Measurements from ENCODE around the gene CYBA. TPM values are rescaled to one million over a fixed set of nuclear protein-coding genes. Genes with fewer than 3 reads are reported as not detected.

CYBA gene
- total RNA-seq, 2 experiments from 2014 or later: 359 to 601 TPM

DNA sequence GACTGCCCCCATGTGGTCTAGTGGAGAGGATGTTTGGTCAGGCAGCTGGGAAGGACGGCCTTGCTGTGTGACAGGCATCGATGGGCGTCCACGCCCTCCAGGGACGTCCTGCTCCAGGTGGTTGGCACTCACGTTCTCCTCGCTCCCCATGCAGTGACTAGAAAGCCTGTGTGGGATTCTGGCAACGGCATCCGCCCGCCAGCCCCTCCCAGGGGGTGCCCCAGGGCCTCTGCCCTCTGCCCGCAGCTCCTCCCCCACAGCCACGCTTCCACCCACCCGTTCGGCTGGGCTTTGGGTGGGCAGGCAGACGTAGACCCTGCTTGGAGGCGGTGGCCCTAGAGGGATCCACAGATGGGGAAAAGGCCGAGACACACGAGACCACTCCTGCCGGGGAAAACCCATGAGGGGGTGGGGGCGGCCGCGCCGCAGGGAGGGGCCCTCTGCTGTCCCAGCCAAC, 17.1 kb downstream of the CYBA start:
- BruUV-seq (replicated peaks): no TSS peak
- no peaks in the 10 kb centered on the region for H3K9me2 ChIP-seq (ENCODE audit: insufficient read depth, low read length)
- no peaks in the 10 kb centered on the region for H3K79me2 ChIP-seq (ENCODE audit: insufficient read depth, low read depth, low read length)
- H3K4me3 ChIP-seq (ENCODE audit: low read depth, low read length, poor library complexity, severe bottlenecking): peak overlapping the region; percentile 26
- peaks cover 38% of the 10 kb centered on the region for H3K4me1 ChIP-seq (ENCODE audit: insufficient read depth, low read length, poor library complexity, severe bottlenecking)
- CTCF ChIA-PET (ENCODE audit: unreplicated experiment): interaction anchor here (0.6 kb wide), 1 partner anchor 184 kb away, joined by 4 read pairs; no protein-coding TSS in a partner anchor
- no peaks in the 10 kb centered on the region for H3K9me3 ChIP-seq (ENCODE audit: low read length)
- peaks cover 43% of the 10 kb centered on the region for H3K36me3 ChIP-seq (ENCODE audit: insufficient read depth, low read length)
- peak; percentile 55 for DNase-seq (ENCODE audit: low spot score)
- H3K27ac ChIP-seq (ENCODE audit: low read depth, low read length, poor library complexity, severe bottlenecking): no peak overlapping the region
- TF ChIP-seq CTCF (conservative IDR thresholded peaks at IDR 0.05; ENCODE audit: low read length): peak; percentile 59
- no peak for TF ChIP-seq EZH2phosphoT487 (IDR thresholded peaks at IDR 0.05; ENCODE audit: borderline replicate concordance, low read depth, low read length)
- H2AFZ ChIP-seq (ENCODE audit: low read length): no peak overlapping the region
- POLR2A ChIA-PET: interaction anchor here (1.1 kb wide), 1 partner anchor 160 kb away, joined by 3 read pairs; no protein-coding TSS in a partner anchor
- H4K20me1 ChIP-seq (ENCODE audit: insufficient read depth, low read length): no peaks in the 10 kb centered on the region
- peak overlapping the region; percentile 55 for H3K4me2 ChIP-seq (ENCODE audit: low read length)
- intact Hi-C loops (cut with micrococcal nuclease; ENCODE audit: unreplicated experiment): loop anchor here (1.0 to 5.0 kb wide), 4 partner anchors 17 to 191 kb away; partner anchors contain the start of gene CYBA

DNA sequence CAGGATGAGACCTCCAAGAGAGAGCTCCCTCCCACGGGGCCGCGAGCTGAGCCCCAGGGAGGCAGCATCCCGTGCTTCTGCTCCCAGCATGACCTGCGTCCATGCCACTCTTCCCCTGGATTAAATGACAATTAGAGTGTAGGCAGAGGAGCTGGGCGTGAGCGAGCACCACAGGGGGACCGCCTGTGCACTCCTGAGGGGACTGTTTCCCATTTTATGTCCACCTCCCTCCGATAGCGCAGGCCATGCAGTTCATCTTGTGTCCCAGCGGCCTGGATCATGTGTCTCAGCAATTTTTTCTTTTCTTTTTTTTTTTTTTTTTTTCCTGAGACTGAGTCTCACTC, 18.3 kb downstream of the CYBA start:
- Histone ChIP-seq H3K36me3 (ENCODE audit: insufficient read depth, low read length) (peaks cover 55% of the 10 kb centered on the region), H2AFZ (ENCODE audit: low read length) (no peak overlapping the region), H3K9me3 (ENCODE audit: low read length) (no peaks in the 10 kb centered on the region), H3K79me2 (ENCODE audit: insufficient read depth, low read depth, low read length) (no peaks in the 10 kb centered on the region), H3K9me2 (ENCODE audit: insufficient read depth, low read length) (no peaks in the 10 kb centered on the region), H4K20me1 (ENCODE audit: insufficient read depth, low read length) (no peaks in the 10 kb centered on the region), H3K4me3 (ENCODE audit: low read depth, low read length, poor library complexity, severe bottlenecking) (no peak overlapping the region), H3K27ac (ENCODE audit: low read depth, low read length, poor library complexity, severe bottlenecking) (no peak overlapping the region), H3K4me1 (ENCODE audit: insufficient read depth, low read length, poor library complexity, severe bottlenecking) (peaks cover 27% of the 10 kb centered on the region), H3K4me2 (ENCODE audit: low read length) (no peak overlapping the region)
- POLR2A ChIA-PET: interaction anchor here (1.1 kb wide), 1 partner anchor 161 kb away, joined by 3 read pairs; no protein-coding TSS in a partner anchor
- intact Hi-C loops (cut with micrococcal nuclease; ENCODE audit: unreplicated experiment): loop anchor here (5.0 kb wide), 2 partner anchors 70 to 190 kb away; no protein-coding TSS in a partner anchor
- TF ChIP-seq EZH2phosphoT487 (IDR thresholded peaks at IDR 0.05; ENCODE audit: borderline replicate concordance, low read depth, low read length): no peak
- no peak for TF ChIP-seq CTCF (conservative IDR thresholded peaks at IDR 0.05; ENCODE audit: low read length)
- no TSS peak for BruUV-seq (replicated peaks)
- no peak for DNase-seq (ENCODE audit: low spot score)
- CTCF ChIA-PET (ENCODE audit: unreplicated experiment): no interaction called here

DNA sequence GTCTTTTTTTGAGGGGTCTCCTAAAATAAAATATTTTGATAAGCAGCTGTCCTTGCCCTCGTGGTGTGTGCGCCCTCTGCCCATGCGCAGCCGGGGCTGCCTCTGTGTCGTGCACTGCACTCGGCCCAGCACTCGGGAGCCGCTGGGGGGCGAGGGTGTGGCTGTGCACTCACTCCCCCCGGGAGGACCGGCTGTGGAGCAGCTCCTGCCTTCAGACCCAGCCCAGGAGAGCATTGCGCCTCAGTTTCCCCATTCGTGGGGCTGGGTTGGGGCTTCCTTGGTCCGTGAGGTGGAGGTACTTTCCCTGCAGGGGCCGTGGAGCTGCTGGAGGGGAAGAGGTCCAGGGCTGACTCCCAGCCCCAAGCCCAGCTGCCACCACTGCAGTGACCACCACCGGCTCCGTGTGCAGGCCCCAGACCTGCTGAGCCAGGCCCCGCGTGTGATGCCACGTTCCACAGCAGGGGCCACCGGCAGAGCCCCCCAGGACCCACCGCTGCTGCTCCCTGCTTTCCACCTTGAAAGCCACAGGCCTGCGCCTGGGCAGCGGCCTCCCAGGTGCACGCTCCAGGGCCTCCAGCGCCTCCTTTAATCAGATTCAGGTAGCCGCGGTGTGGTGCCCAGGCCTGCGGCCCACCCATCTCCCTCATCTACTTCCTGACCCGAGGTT, 18.8 kb downstream of the CYBA start:
- Histone ChIP-seq H3K36me3 (ENCODE audit: insufficient read depth, low read length) (peaks cover 60% of the 10 kb centered on the region), H3K4me2 (ENCODE audit: low read length) (no peak overlapping the region), H3K9me2 (ENCODE audit: insufficient read depth, low read length) (no peaks in the 10 kb centered on the region), H2AFZ (ENCODE audit: low read length) (no peak overlapping the region), H3K27ac (ENCODE audit: low read depth, low read length, poor library complexity, severe bottlenecking) (no peak overlapping the region), H3K4me1 (ENCODE audit: insufficient read depth, low read length, poor library complexity, severe bottlenecking) (peaks cover 22% of the 10 kb centered on the region), H3K79me2 (ENCODE audit: insufficient read depth, low read depth, low read length) (no peaks in the 10 kb centered on the region), H4K20me1 (ENCODE audit: insufficient read depth, low read length) (no peaks in the 10 kb centered on the region), H3K4me3 (ENCODE audit: low read depth, low read length, poor library complexity, severe bottlenecking) (no peak overlapping the region), H3K9me3 (ENCODE audit: low read length) (no peaks in the 10 kb centered on the region)
- ChIA-PET POLR2A (no interaction called here), CTCF (ENCODE audit: unreplicated experiment) (no interaction called here)
- intact Hi-C loops (cut with micrococcal nuclease; ENCODE audit: unreplicated experiment): loop anchor here (5.0 kb wide), 2 partner anchors 70 to 190 kb away; no protein-coding TSS in a partner anchor
- TF ChIP-seq EZH2phosphoT487 (IDR thresholded peaks at IDR 0.05; ENCODE audit: borderline replicate concordance, low read depth, low read length): no peak
- no peak for TF ChIP-seq CTCF (conservative IDR thresholded peaks at IDR 0.05; ENCODE audit: low read length)
- BruUV-seq (replicated peaks): no TSS peak
- DNase-seq (ENCODE audit: low spot score): no peak
